Parathyroid adenoma (tissue), 2 donors: ENCODE measurements around the gene THSD4.

ENCODE experiments used
- H2AFZ ChIP-seq: fragments of 300-600 bp; sonication (generic); one replicate; pipeline ENCODE4 v1.7.0; 2017; ENCODE audit warnings: antibody characterized with exemption, mild to moderate bottlenecking
- H3K27ac ChIP-seq: fragments of 300-600 bp; sonication (generic); one replicate; pipeline ENCODE4 v1.7.0; 2017
- H3K27me3 ChIP-seq: fragments of 300-600 bp; sonication (generic); one replicate; pipeline ENCODE4 v1.7.0; 2017; ENCODE audit warnings: low read length; ENCODE audit not compliant: control insufficient read depth, insufficient read depth
- H3K36me3 ChIP-seq: fragments of 300-600 bp; sonication (generic); one replicate; pipeline ENCODE4 v1.7.0; 2017; ENCODE audit warnings: low read length; ENCODE audit not compliant: control insufficient read depth, insufficient read depth
- H3K4me1 ChIP-seq: fragments of 300-600 bp; sonication (generic); one replicate; pipeline ENCODE4 v1.7.0; 2017; ENCODE audit warnings: control low read depth
- H3K4me2 ChIP-seq: fragments of 300-600 bp; sonication (generic); one replicate; pipeline ENCODE4 v1.7.0; 2017; ENCODE audit warnings: low read length
- H3K4me3 ChIP-seq: fragments of 300-600 bp; sonication (generic); one replicate; pipeline ENCODE4 v1.7.0; 2017; ENCODE audit warnings: low read depth, low read length
- H3K79me2 ChIP-seq: fragments of 300-600 bp; sonication (generic); one replicate; pipeline ENCODE4 v1.7.0; 2017; ENCODE audit warnings: control low read depth
- H3K9ac ChIP-seq: fragments of 300-600 bp; sonication (generic); one replicate; pipeline ENCODE4 v1.7.0; 2017; ENCODE audit warnings: mild to moderate bottlenecking
- H3K9me3 ChIP-seq: fragments of 300-600 bp; sonication (generic); one replicate; pipeline ENCODE4 v1.7.0; 2017; ENCODE audit warnings: low read length; ENCODE audit not compliant: control insufficient read depth
- CTCF ChIP-seq: fragments of 300-600 bp; sonication (generic); IDR thresholded peaks from one replicate; pipeline ENCODE4 v1.7.0; 2017; ENCODE audit warnings: antibody characterized with exemption, mild to moderate bottlenecking
- donor health status: primary hyperparathyroidism.

The THSD4 gene

GRCh38 chr15:71473751-71474150 lies 358.5 kb downstream of the THSD4 start:
- H3K4me1 ChIP-seq = no peaks in the 10 kb centered on the region
- H3K4me3 ChIP-seq = no peak overlapping the region
- TF ChIP-seq CTCF = no peak
- no peaks in the 10 kb centered on the region for H3K27me3 ChIP-seq
- H3K9ac ChIP-seq = no peak overlapping the region
- no peak overlapping the region for H3K27ac ChIP-seq
- H3K9me3 ChIP-seq = no peaks in the 10 kb centered on the region
- no peak overlapping the region for H3K4me2 ChIP-seq
- no peak overlapping the region for H2AFZ ChIP-seq
- no peaks in the 10 kb centered on the region for H3K79me2 ChIP-seq
- H3K36me3 ChIP-seq = no peaks in the 10 kb centered on the region

- Histone ChIP-seq H3K27ac (no peak overlapping the region), H2AFZ (no peak overlapping the region), H3K79me2 (no peaks in the 10 kb centered on the region), H3K9me3 (no peaks in the 10 kb centered on the region), H3K4me1 (no peaks in the 10 kb centered on the region), H3K36me3 (no peaks in the 10 kb centered on the region), H3K4me3 (no peak overlapping the region), H3K9ac (no peak overlapping the region), H3K27me3 (no peaks in the 10 kb centered on the region), H3K4me2 (no peak overlapping the region)
- no peak for TF ChIP-seq CTCF
These were observed 361.6 kb downstream of the THSD4 start for GRCh38 chr15:71476823-71477222.

GRCh38 chr15:71480556-71480955 lies 365.3 kb downstream of the THSD4 start:
- H3K9ac ChIP-seq = no peak overlapping the region
- no peaks in the 10 kb centered on the region for H3K79me2 ChIP-seq
- H3K27me3 ChIP-seq = no peaks in the 10 kb centered on the region
- no peak overlapping the region for H3K27ac ChIP-seq
- H3K4me2 ChIP-seq = no peak overlapping the region
- H2AFZ ChIP-seq = no peak overlapping the region
- no peak overlapping the region for H3K4me3 ChIP-seq
- no peaks in the 10 kb centered on the region for H3K36me3 ChIP-seq
- no peaks in the 10 kb centered on the region for H3K4me1 ChIP-seq
- no peak for TF ChIP-seq CTCF
- H3K9me3 ChIP-seq = no peaks in the 10 kb centered on the region

- TF ChIP-seq CTCF = no peak
- H3K36me3 ChIP-seq = no peaks in the 10 kb centered on the region
- no peaks in the 10 kb centered on the region for H3K27me3 ChIP-seq
- no peaks in the 10 kb centered on the region for H3K79me2 ChIP-seq
- H3K4me2 ChIP-seq = no peak overlapping the region
- no peaks in the 10 kb centered on the region for H3K9me3 ChIP-seq
- H3K4me1 ChIP-seq = no peaks in the 10 kb centered on the region
- no peak overlapping the region for H3K4me3 ChIP-seq
- no peak overlapping the region for H3K9ac ChIP-seq
- H3K27ac ChIP-seq = no peak overlapping the region
- no peak overlapping the region for H2AFZ ChIP-seq
These were observed 368.8 kb downstream of the THSD4 start for GRCh38 chr15:71484080-71484479.

- Histone ChIP-seq H3K9me3 (no peaks in the 10 kb centered on the region), H3K4me2 (no peak overlapping the region), H3K27me3 (no peaks in the 10 kb centered on the region), H3K9ac (no peak overlapping the region), H3K79me2 (no peaks in the 10 kb centered on the region), H3K4me1 (no peaks in the 10 kb centered on the region), H2AFZ (no peak overlapping the region), H3K36me3 (no peaks in the 10 kb centered on the region), H3K27ac (no peak overlapping the region), H3K4me3 (no peak overlapping the region)
- TF ChIP-seq CTCF = no peak
These were observed 369.9 kb downstream of the THSD4 start for GRCh38 chr15:71485094-71485693.
